Left ventricle myocardium inferior (tissue), 1 donor: ENCODE results near the gene PRSS38. TPM values are rescaled to one million over a fixed set of nuclear protein-coding genes. Genes with fewer than 3 reads are reported as not detected.
A peak's percentile ranks its signal among the peaks of the same experiment; 100 is the strongest.

Experiments
- DNase-seq: peaks from one replicate; pipeline ENCODE4 v3.0.0-alpha.2; 2020
- H3K27ac ChIP-seq: fragments of 200-600 bp; replicated peaks from 2 replicates; pipeline ENCODE4 v1.8.0; 2021
- H3K27me3 ChIP-seq: fragments of 200-600 bp; 2 replicates; pipeline ENCODE4 v1.8.0; 2021; ENCODE audit warnings: low read depth
- H3K36me3 ChIP-seq: fragments of 200-600 bp; 2 replicates; pipeline ENCODE4 v1.8.0; 2021
- H3K4me1 ChIP-seq: fragments of 200-600 bp; 2 replicates; pipeline ENCODE4 v1.8.0; 2021
- H3K4me3 ChIP-seq: fragments of 200-600 bp; 2 replicates; pipeline ENCODE4 v1.8.0; 2021; ENCODE audit warnings: mild to moderate bottlenecking, moderate library complexity
- H3K9me3 ChIP-seq: fragments of 200-600 bp; replicated peaks from 2 replicates; pipeline ENCODE4 v1.8.0; 2021
- intact Hi-C: fragments of 100-400 bp; cut with micrococcal nuclease; formaldehyde crosslinking; loops from one replicate; pipeline ENCODE4 v1.11.0; 2022
- total RNA-seq: library from RNA; stranded (reverse); fragmentation: NEBNext Ultra II Directional; extraction: Animal tissue kit (Norgen Biotek cat#: 25700); gene quantifications from one replicate; pipeline ENCODE4 v1.2.1, GENCODE V29; 2021
- TF ChIP-seq, protein P1 (sequence below): fragments of 200-600 bp; IDR thresholded peaks from 2 replicates; pipeline ENCODE4 v1.8.0; 2021; ENCODE audit warnings: antibody characterized with exemption, mild to moderate bottlenecking, borderline replicate concordance
- donor health status: DM: no; HTN: yes; CAD: no; lungs with severe emphysema.

Gene PRSS38
- total RNA-seq, 1 donor from 2014 or later, result not detected

- no peak overlapping the region for H3K4me3 ChIP-seq
- TF ChIP-seq, protein P1, sequence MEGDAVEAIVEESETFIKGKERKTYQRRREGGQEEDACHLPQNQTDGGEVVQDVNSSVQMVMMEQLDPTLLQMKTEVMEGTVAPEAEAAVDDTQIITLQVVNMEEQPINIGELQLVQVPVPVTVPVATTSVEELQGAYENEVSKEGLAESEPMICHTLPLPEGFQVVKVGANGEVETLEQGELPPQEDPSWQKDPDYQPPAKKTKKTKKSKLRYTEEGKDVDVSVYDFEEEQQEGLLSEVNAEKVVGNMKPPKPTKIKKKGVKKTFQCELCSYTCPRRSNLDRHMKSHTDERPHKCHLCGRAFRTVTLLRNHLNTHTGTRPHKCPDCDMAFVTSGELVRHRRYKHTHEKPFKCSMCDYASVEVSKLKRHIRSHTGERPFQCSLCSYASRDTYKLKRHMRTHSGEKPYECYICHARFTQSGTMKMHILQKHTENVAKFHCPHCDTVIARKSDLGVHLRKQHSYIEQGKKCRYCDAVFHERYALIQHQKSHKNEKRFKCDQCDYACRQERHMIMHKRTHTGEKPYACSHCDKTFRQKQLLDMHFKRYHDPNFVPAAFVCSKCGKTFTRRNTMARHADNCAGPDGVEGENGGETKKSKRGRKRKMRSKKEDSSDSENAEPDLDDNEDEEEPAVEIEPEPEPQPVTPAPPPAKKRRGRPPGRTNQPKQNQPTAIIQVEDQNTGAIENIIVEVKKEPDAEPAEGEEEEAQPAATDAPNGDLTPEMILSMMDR, result no peak
- H3K9me3 ChIP-seq, result no peaks in the 10 kb centered on the region
- intact Hi-C loops, result no loop called here
- no peak overlapping the region for H3K27ac ChIP-seq
- H3K36me3 ChIP-seq, result no peaks in the 10 kb centered on the region
- no peak for DNase-seq
- peaks cover 18% of the 10 kb centered on the region for H3K27me3 ChIP-seq
- peaks cover 33% of the 10 kb centered on the region for H3K4me1 ChIP-seq
Measured at GRCh38 chr1:227889863-227890405, 74.5 kb downstream of the PRSS38 start.

- H3K4me1 ChIP-seq, result peaks cover 26% of the 10 kb centered on the region
- TF ChIP-seq, protein P1, result no peak
- H3K27ac ChIP-seq, result no peak overlapping the region
- H3K9me3 ChIP-seq, result no peaks in the 10 kb centered on the region
- H3K27me3 ChIP-seq, result peaks cover 13% of the 10 kb centered on the region
- intact Hi-C loops, result no loop called here
- H3K4me3 ChIP-seq, result no peak overlapping the region
- H3K36me3 ChIP-seq, result no peaks in the 10 kb centered on the region
- no peak for DNase-seq
Measured at GRCh38 chr1:227890451-227891222, 75.2 kb downstream of the PRSS38 start.

GRCh38 chr1:227891223-227891954 lies 75.9 kb downstream of the PRSS38 start:
- no peak overlapping the region for H3K27ac ChIP-seq
- TF ChIP-seq, protein P1, result no peak
- no peak overlapping the region for H3K4me3 ChIP-seq
- intact Hi-C loops, result no loop called here
- H3K27me3 ChIP-seq, result peaks cover 13% of the 10 kb centered on the region
- H3K9me3 ChIP-seq, result no peaks in the 10 kb centered on the region
- H3K4me1 ChIP-seq, result peaks cover 19% of the 10 kb centered on the region
- DNase-seq, result no peak
- no peaks in the 10 kb centered on the region for H3K36me3 ChIP-seq

- Histone ChIP-seq H3K27me3 (peaks cover 8% of the 10 kb centered on the region), H3K27ac (peak overlapping the region; percentile 66), H3K4me1 (peaks cover 12% of the 10 kb centered on the region), H3K9me3 (no peaks in the 10 kb centered on the region), H3K36me3 (no peaks in the 10 kb centered on the region), H3K4me3 (no peak overlapping the region)
- TF ChIP-seq, protein P1, result no peak
- intact Hi-C loops, result no loop called here
- no peak for DNase-seq
Measured at GRCh38 chr1:227891955-227892488, 76.5 kb downstream of the PRSS38 start.

- H3K36me3 ChIP-seq, result no peaks in the 10 kb centered on the region
- H3K4me1 ChIP-seq, result peaks cover 6% of the 10 kb centered on the region
- peaks cover 1% of the 10 kb centered on the region for H3K27me3 ChIP-seq
- intact Hi-C loops, result no loop called here
- TF ChIP-seq, protein P1, result no peak
- no peak overlapping the region for H3K4me3 ChIP-seq
- no peaks in the 10 kb centered on the region for H3K9me3 ChIP-seq
- DNase-seq, result no peak
- peak overlapping the region; percentile 66 for H3K27ac ChIP-seq
Measured at GRCh38 chr1:227892489-227893299, 77.2 kb downstream of the PRSS38 start.
